ENCODE results near the gene HEBP1.

DNA sequence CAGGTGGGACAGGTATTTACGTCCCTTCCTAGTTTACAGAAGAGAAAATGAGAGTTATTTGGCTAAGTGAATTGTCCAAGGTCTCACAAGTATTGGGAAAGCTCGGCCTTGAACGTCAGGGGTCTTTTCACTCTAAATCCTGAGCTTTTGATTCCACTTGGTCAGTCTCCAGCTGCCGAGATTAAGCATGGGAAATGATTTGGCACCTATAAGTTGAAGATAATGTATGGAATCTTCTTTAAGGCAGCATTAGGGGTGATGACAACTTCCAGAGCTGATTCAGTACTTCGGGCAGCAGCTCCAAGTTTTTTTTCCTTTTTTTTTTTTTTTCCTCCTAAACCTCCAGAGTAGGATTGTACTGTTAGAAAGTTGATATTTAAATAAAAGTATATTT is 44.8 kb upstream of the HEBP1 start:
- no peak for TF ChIP-seq GATA2 (IDR thresholded peaks at IDR 0.05; ENCODE audit: low read depth, low read length)
- no peak for TF ChIP-seq GATA3 (IDR thresholded peaks at IDR 0.05; ENCODE audit: low read depth, low read length)

All from SH-SY5Y (cell line).